Central memory CD8-positive, alpha-beta T cell (primary cell): ENCODE measurements around the gene TRAIP.
"Not testable (repeated sequence)": the region's sequence is repeated elsewhere in the genome, so short reads cannot be mapped to it uniquely, and the experiment has no call there.

Source experiments
- ATAC-seq: fragments of 150-1000 bp; cut with Tn5 transposase; replicated peaks from 2 replicates; pipeline ENCODE4 v1.10.0; 2022; ENCODE audit warnings: mild to moderate bottlenecking, moderate FRiP score, moderate number of reproducible peaks; ENCODE audit not compliant: poor library complexity, severe bottlenecking; ENCODE audit errors: extremely low read depth
- DNase-seq, 2 donors: peaks; one replicate each; pipeline ENCODE4 v3.0.0; 2021; ENCODE audit warnings: low spot score in 2 of 2
- H3K27ac Mint-ChIP-seq: one replicate; pipeline ENCODE4 v1.8.0; 2022; ENCODE audit warnings: low read depth, mild to moderate bottlenecking, moderate library complexity, mixed read lengths
- H3K27me3 Mint-ChIP-seq: one replicate; pipeline ENCODE4 v1.8.0; 2022; ENCODE audit warnings: mixed read lengths
- H3K36me3 Mint-ChIP-seq: one replicate; pipeline ENCODE4 v1.8.0; 2022; ENCODE audit warnings: mild to moderate bottlenecking, moderate library complexity, mixed read lengths; ENCODE audit not compliant: insufficient read depth
- H3K4me1 Mint-ChIP-seq: one replicate; pipeline ENCODE4 v1.8.0; 2022; ENCODE audit warnings: mixed read lengths
- H3K4me3 Mint-ChIP-seq: one replicate; pipeline ENCODE4 v1.8.0; 2022; ENCODE audit warnings: mild to moderate bottlenecking, moderate library complexity, mixed read lengths
- H3K9me3 Mint-ChIP-seq: one replicate; pipeline ENCODE4 v1.8.0; 2022; ENCODE audit warnings: mixed read lengths

Gene TRAIP

GRCh38 chr3:49790626-49791411, 65.5 kb downstream of the TRAIP start:
- Mint-ChIP-seq H3K9me3 (no peaks in the 10 kb centered on the region), H3K4me3 (no peak overlapping the region), H3K27ac (peak overlapping the region; percentile 85), H3K27me3 (no peaks in the 10 kb centered on the region), H3K4me1 (peaks cover 17% of the 10 kb centered on the region), H3K36me3 (peaks cover 8% of the 10 kb centered on the region)
- DNase-seq (no peak), ATAC-seq (no peak)

- ATAC-seq (no peak), DNase-seq (no peak)
- Mint-ChIP-seq H3K27ac (no peak overlapping the region), H3K27me3 (no peaks in the 10 kb centered on the region), H3K4me1 (peaks cover 29% of the 10 kb centered on the region), H3K36me3 (peaks cover 13% of the 10 kb centered on the region), H3K9me3 (no peaks in the 10 kb centered on the region), H3K4me3 (no peak overlapping the region)
Observed at GRCh38 chr3:49788056-49788455, 68.3 kb downstream of the TRAIP start.

GRCh38 chr3:49787536-49787935, 68.8 kb downstream of the TRAIP start:
- Mint-ChIP-seq H3K27ac (peak overlapping the region; percentile 96), H3K27me3 (no peaks in the 10 kb centered on the region), H3K4me1 (peaks cover 29% of the 10 kb centered on the region), H3K9me3 (no peaks in the 10 kb centered on the region), H3K36me3 (peaks cover 15% of the 10 kb centered on the region), H3K4me3 (peak overlapping the region; percentile 88)
- DNase-seq = no peak
- ATAC-seq = no peak

GRCh38 chr3:49787182-49787464, 69.2 kb downstream of the TRAIP start:
- Mint-ChIP-seq H3K27ac (peak overlapping the region; percentile 96), H3K27me3 (no peaks in the 10 kb centered on the region), H3K4me1 (peaks cover 29% of the 10 kb centered on the region), H3K36me3 (peaks cover 17% of the 10 kb centered on the region), H3K4me3 (peak overlapping the region; percentile 88), H3K9me3 (no peaks in the 10 kb centered on the region)
- ATAC-seq (no peak), DNase-seq (no peak)

GRCh38 chr3:49786357-49787181, 69.8 kb downstream of the TRAIP start, which contains the start of gene IP6K1:
Gene IP6K1, minus strand, starts transcription at chr3:49786542. Its CDS starts 38,502 bp downstream, at chr3:49748040.
- Mint-ChIP-seq H3K4me1 (peaks cover 30% of the 10 kb centered on the region), H3K9me3 (no peaks in the 10 kb centered on the region), H3K27ac (peak within 1 kb of the TSS; percentile 96), H3K36me3 (peaks cover 19% of the 10 kb centered on the region), H3K27me3 (no peaks in the 10 kb centered on the region), H3K4me3 (peak within 1 kb of the TSS; percentile 88)
- peak; percentile 96 to 99 for DNase-seq
- peak; percentile 99 for ATAC-seq

- H3K27me3 Mint-ChIP-seq = no peaks in the 10 kb centered on the region
- peaks cover 38% of the 10 kb centered on the region for H3K4me1 Mint-ChIP-seq
- peak overlapping the region; percentile 88 for H3K4me3 Mint-ChIP-seq
- no peaks in the 10 kb centered on the region for H3K9me3 Mint-ChIP-seq
- peaks cover 21% of the 10 kb centered on the region for H3K36me3 Mint-ChIP-seq
- DNase-seq = peak in 1 of 2 donors; percentile 32
- ATAC-seq = peak; percentile 30
- peak overlapping the region; percentile 83 for H3K27ac Mint-ChIP-seq
Observed at GRCh38 chr3:49785565-49786356, 70.6 kb downstream of the TRAIP start.

GRCh38 chr3:49782277-49782676, 74.1 kb downstream of the TRAIP start:
- H3K4me3 Mint-ChIP-seq, H3K27ac Mint-ChIP-seq, H3K27me3 Mint-ChIP-seq, H3K9me3 Mint-ChIP-seq, ATAC-seq, DNase-seq: not testable (repeated sequence)
- Mint-ChIP-seq H3K4me1 (peaks cover 51% of the 10 kb centered on the region), H3K36me3 (peaks cover 35% of the 10 kb centered on the region)

- Mint-ChIP-seq H3K9me3 (no peaks in the 10 kb centered on the region), H3K4me3 (no peak overlapping the region), H3K36me3 (peaks cover 39% of the 10 kb centered on the region), H3K4me1 (peaks cover 44% of the 10 kb centered on the region), H3K27ac (no peak overlapping the region), H3K27me3 (no peaks in the 10 kb centered on the region)
- DNase-seq = no peak
- no peak for ATAC-seq
Observed at GRCh38 chr3:49781415-49782199, 74.8 kb downstream of the TRAIP start.

- DNase-seq, H3K27ac Mint-ChIP-seq, H3K4me3 Mint-ChIP-seq, H3K27me3 Mint-ChIP-seq, H3K9me3 Mint-ChIP-seq, ATAC-seq: not testable (repeated sequence)
- Mint-ChIP-seq H3K36me3 (peaks cover 40% of the 10 kb centered on the region), H3K4me1 (peaks cover 43% of the 10 kb centered on the region)
Observed at GRCh38 chr3:49780975-49781365, 75.4 kb downstream of the TRAIP start.

- Mint-ChIP-seq H3K27me3 (no peaks in the 10 kb centered on the region), H3K9me3 (no peaks in the 10 kb centered on the region), H3K27ac (peak overlapping the region; percentile 50), H3K36me3 (peaks cover 42% of the 10 kb centered on the region), H3K4me3 (peak overlapping the region; percentile 36), H3K4me1 (peaks cover 41% of the 10 kb centered on the region)
- no peak for ATAC-seq
- no peak for DNase-seq
Observed at GRCh38 chr3:49780080-49780974, 76.0 kb downstream of the TRAIP start.

- H3K4me1 Mint-ChIP-seq = peaks cover 37% of the 10 kb centered on the region
- no peak for DNase-seq
Observed at GRCh38 chr3:49779358-49780079, 76.8 kb downstream of the TRAIP start.

More at GRCh38 chr3:49779358-49780079, 76.8 kb downstream of the TRAIP start:
- H3K4me3 Mint-ChIP-seq = no peak overlapping the region
- H3K9me3 Mint-ChIP-seq = no peaks in the 10 kb centered on the region
- peak overlapping the region; percentile 50 for H3K27ac Mint-ChIP-seq
- no peaks in the 10 kb centered on the region for H3K27me3 Mint-ChIP-seq
- H3K36me3 Mint-ChIP-seq = peaks cover 42% of the 10 kb centered on the region
- ATAC-seq = no peak
